ENCODE results near the gene REL.

REL gene

GRCh38 chr2:60947056-60947455, 65.7 kb downstream of the REL start:
- DNase-seq (ENCODE audit: low spot score): no peak
- TF ChIP-seq CTCF (IDR thresholded peaks at IDR 0.05; ENCODE audit: extremely low read depth, missing control alignments): no peak

- no peak for DNase-seq (ENCODE audit: low spot score)
- TF ChIP-seq CTCF (IDR thresholded peaks at IDR 0.05; ENCODE audit: extremely low read depth, missing control alignments): no peak
These were observed 66.8 kb downstream of the REL start for GRCh38 chr2:60948161-60948560.

DNA sequence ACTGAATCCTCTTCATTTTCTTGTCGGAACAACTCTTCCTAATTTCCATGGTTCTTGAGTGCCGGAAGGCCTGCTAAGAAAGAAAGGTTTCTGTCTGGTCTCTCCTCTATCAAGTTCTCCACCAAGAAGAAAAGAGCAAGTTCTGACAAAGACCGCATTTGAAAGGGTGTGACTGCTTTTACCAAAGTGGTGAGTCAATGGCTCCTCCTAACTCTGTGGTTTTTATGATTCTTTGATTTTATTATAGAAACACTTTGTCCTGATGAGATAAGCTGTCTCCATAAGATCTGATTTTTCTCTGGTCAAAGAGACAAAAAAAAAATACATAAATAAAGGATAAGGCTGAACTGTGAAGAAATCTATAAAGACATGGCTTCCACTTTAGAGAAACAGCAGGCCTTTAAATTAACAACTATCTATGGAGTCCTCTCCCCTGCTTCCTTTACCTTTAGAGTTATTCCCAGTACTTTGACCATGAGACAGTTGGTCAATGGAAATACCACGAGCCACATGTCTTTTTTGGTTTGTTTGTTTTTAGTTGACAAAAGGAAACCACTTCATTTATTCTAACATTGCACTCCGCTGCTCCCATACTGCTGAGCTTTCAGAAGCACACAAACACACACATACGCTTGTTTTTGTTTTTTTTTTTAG, 67.7 kb downstream of the REL start:
- no peak for DNase-seq (ENCODE audit: low spot score)
- TF ChIP-seq CTCF (IDR thresholded peaks at IDR 0.05; ENCODE audit: extremely low read depth, missing control alignments): no peak

- DNase-seq (ENCODE audit: low spot score): no peak
These were observed 72.8 kb downstream of the REL start for GRCh38 chr2:60954139-60954538.

DNA sequence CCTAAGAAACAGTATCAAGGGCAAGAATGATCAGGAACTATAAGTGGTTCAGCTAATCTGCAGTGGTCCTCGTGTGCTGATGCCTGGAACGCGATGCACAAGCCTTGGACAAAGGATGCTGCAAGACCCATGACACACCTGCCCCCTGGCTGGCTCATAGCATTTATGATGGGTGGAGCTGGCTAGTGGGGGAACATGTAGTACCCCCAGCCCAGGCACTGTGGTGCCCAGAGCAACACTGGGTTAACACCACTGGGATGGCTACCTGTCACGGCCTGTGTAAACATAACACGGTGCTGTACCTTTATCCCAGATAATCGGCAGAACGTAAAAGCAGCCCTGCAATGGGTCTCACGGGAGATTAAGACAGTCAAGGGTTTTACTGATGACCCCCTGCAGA, 75.8 kb downstream of the REL start:
- DNase-seq (ENCODE audit: low spot score): no peak
- no peak for TF ChIP-seq CTCF (IDR thresholded peaks at IDR 0.05; ENCODE audit: extremely low read depth, missing control alignments)

More at GRCh38 chr2:60954139-60954538, 72.8 kb downstream of the REL start:
- no peak for TF ChIP-seq CTCF (IDR thresholded peaks at IDR 0.05; ENCODE audit: extremely low read depth, missing control alignments)

- TF ChIP-seq CTCF (IDR thresholded peaks at IDR 0.05; ENCODE audit: extremely low read depth, missing control alignments): no peak
- no peak for DNase-seq (ENCODE audit: low spot score)
These were observed 76.3 kb downstream of the REL start for GRCh38 chr2:60957643-60958042.

DNA sequence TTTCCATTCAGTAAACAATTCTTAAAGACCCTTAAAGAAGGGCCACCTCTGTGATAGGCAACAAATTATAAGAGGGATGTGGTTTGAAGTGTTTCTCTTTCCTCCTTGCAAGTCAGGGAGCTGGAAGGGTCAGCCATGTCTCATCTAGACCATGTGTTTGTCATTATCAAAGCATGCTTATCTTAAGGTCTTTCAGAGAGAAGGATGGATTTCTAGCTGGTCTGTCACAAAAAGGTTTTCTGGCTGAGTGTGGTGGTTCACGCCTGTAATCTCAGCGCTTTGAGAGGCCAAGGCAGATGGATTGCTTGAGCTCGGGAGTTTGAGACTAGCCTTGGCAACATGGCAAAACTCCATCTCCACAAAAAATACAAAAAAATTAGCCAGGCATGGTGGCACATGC, 77.0 kb downstream of the REL start:
- no peak for TF ChIP-seq CTCF (IDR thresholded peaks at IDR 0.05; ENCODE audit: extremely low read depth, missing control alignments)
- no peak for DNase-seq (ENCODE audit: low spot score)
